GM18870 (cell line): ENCODE results near the gene UEVLD.
"Not testable (repeated sequence)": the region's sequence is repeated elsewhere in the genome, so short reads cannot be mapped to it uniquely, and the experiment has no call there.

Source experiments
- ATAC-seq: cut with Tn5 transposase; IDR thresholded peaks from one replicate; pipeline ENCODE4 v1.9.1; 2021; ENCODE audit warnings: moderate library complexity; ENCODE audit not compliant: unreplicated experiment

UEVLD gene

DNA sequence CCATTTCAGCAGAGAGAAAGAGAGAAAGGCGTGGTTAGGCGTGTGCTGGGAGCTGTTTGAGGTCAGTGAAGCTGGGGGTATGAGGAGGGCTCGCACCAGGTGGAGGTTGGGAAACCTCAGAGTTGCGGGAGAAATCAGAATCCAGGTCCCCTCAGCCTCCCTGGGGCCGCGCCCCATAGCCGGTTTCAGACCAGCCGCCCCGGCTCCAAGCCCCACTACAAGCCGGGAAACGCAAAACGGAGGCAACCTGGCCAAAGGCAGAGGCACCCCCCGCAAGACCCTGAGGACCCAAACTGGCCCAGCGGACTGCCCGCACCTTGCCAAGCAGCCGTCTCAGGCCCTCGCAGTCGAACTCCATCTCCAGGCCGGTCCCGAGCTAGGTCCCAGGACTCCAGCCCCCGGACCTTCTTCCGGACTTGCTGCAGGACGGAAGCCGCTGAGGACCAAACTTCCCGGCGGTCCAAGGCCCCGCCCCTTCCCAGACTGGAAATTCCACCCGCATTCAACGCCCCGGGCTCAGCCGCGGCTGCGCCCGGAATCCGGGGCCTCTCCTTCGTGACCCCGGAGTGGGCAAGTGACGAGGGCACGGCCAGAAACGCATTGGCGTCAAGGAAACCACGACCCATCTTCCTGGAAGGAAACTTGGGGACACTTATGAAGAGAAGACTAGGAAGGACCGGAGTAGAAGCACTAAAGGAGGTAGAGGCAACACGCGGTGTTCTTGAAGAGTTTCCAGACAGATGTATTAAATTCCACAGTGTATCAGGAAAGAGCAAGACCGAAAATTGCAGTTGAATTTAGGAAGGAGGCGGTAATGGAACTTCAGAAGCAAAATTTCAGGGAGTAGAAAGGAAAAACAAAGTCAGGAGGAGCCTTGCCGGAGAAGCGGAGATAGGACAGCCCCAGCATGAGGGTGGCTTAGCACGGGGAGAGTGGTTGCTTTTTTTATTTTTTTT, at the start of gene UEVLD:
TSS of gene UEVLD (minus strand) at position 438 of the 956 bp plus-strand sequence. CDS start at position 358, 80 bp downstream.
- ATAC-seq: peak; percentile 46

DNA sequence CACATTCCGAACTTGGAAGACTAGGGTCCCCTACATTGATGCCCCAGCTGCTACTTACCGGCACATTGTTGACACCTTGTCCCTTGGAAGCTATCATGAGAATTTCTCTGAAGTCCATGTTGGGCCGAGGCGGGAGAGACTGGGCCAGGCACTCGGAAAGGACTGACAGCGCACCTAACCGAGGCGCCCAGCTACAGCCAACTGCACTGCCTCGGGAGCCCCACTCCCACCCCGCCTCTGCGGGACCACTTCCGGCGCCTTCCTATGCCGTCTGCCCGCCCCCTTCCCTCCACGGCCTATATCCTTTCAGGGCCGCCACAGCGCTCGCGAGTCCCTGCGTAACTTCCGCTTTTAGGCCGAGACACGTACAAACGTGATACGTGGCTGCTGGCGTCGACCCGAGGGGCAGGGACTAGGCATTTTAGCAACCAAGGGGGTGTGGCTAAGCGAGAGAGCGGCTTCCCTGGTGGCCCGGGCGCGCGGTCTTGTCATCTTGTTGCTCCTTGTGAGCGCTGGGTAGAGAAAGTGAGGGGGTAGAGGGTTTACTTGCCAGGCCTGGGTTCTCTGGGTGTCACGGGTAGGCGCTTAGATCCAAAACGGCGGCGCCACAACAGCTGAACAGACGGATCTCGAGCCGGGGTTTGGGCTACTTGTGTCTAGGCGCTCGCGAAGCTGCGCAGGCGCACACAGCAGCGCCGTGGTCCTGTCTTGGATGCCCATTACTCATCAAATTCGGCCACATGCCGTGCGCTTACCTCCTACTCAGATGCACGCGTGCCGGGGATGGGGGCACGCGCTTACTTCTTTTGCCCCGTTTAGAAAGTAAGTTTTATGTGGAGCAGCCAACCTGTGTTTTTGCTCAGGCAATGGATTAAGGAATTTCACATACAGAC, 45.9 kb upstream of the UEVLD start, which contains the start of gene SPTY2D1:
TSS of gene SPTY2D1 (minus strand) at position 203 of the 893 bp plus-strand sequence. CDS start at position 118, 85 bp downstream.
- ATAC-seq: peak; percentile 93

DNA sequence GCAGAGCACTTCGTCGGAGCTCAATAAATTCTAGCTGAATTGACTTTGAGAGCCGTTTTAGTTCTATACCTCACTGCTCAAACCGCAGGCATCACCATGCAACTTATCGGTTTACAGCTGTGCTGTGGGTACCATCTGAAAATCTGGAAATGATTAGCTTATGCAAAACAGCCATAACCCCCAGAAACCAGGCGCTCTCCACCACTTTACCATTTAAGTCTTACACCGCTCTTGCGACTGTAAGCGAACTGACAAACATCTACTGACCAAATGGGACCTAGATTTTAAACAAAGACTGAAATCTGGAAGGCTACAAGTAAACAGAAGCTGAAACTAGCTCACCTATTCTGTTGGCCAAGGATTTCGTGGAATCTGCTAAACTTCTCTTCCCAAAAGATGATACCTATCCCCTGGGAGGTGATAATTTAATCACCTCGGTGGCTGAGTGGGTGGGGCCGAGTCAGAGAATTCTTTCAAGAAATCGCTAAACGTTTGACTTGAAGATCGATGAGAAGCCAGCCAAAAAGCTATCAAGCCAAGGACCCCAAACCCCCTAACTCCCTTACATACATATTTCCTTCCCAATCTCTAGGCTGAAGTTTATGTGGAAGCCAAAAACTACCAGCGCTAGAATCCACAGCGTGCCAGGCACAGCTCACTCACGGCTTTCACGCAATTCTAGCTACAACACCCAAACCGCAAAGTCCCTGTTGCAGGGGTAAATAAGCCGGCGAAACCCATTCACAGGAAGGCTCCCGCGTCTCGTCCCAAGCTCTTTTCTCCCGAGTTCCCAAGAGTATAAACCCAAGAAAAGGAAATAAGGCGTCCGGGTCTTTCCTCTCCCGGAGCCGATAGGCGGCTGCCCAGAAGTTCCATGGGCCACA, 45.0 kb upstream of the UEVLD start:
- ATAC-seq: peak; percentile 63

DNA sequence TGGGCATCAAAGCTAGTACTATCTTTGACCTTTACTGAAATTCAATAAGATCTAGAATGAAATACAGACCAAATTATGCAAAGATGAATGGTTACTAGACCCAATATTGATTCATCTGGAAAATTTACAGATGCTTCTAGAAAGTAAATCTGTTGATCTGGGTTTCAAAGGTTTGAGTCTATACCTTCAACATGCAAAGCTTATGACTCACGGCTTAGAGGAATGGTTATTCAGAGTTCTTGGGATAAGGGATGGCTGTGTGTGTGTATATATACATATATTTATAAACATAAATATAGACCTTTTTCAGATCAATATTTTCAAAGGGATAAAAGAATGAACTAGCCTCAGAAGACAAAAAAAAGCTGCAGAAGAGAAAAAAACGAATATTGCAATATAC, 44.3 kb upstream of the UEVLD start:
- no peak for ATAC-seq

DNA sequence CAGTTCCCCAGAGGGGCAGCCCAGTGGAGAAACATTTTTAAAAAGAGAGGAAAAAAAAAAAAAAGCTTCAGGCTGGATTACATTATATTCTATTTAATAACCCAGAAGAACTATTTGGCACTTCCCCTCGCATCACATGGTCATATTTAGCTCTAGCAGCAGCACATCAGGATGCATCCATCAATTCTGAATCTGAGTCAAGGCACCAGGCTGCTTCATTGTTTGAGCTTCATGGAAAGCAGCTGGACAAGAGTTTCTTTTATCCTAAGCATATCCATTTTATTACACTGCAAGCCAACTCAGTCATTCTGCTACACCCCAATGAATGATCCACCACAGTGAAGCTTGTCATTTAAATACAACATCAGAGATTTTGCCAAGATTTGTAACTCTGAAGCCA, 35.6 kb upstream of the UEVLD start:
- ATAC-seq: no peak

DNA sequence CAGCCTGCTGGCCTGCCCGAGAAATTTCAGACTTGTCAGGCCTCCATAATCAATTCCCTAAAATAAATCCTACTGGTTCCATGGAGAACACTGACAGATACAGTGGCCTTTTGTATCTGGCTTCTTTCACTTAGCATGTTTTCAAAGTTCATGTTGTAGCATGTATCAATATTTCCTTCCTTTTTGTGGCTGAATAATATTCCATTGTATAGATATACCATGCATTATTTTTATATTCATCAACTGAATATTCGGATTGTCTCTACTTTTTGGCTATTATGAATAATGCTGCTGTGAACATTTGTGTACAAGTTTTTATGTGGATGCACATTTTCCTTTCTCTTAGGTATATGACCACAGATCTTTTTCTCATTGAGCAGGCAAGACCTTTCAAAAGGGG, 35.2 kb upstream of the UEVLD start:
- no peak for ATAC-seq

DNA sequence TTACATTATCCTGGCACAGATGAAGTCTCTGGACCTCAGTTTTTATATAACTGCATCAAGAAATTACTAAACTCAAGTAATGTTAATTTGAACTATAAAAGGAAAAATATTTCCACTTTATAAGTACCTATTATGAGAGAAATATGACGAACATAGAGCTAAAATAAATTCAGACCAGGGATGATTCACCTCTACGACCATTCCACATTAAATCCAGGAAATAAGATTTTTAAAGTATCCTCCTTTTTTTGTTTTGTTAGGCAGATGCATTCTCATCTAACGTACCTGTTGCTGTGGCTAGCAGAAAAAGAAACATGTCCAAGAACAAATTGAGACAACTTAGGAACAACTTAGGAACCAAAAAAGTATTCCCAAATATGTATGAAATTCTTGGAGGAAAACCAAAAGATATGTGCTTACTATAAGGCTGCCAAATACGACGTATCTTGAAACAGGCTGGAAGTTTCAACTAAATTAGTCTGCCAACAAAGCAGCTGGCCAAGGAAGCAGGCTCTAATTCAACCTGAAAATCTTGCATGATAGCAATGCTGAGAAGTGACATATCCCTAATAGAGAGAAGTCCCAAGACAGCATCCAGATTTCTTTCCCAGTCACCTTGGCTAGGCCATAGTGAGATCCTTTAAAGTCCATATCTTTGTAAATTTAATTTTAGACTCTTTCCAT, 29.9 kb upstream of the UEVLD start:
- no peak for ATAC-seq

DNA sequence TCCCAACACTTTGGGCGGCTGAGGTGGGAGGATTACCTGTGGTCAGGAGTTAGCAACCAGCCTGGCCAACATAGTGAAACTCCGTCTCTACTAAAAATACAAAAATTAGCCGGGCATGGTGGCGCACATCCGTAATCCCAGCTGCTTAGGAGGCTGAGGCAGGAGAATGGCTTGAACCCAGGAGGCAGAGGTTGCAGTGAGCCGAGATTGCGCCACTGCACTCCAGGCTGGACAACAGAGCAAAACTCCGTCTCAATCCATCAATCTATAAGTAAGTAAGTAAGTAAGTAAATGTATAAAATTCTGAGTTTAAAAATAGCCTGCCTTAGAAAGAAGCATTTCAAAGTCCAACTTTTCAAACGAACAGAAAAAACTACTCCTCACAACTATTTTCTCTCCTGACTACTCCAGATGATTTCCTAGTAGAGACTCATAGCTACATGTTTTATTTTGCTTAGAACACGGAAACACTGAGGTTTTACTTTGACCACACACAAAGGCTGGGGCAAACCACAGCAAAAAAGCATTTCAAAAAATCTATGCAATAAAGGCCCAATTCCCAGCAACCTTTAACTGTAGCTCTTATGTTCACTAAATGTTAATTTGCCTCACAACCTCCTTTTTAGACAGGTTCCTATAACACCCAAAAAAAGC, 29.3 kb upstream of the UEVLD start:
- ATAC-seq: no peak

DNA sequence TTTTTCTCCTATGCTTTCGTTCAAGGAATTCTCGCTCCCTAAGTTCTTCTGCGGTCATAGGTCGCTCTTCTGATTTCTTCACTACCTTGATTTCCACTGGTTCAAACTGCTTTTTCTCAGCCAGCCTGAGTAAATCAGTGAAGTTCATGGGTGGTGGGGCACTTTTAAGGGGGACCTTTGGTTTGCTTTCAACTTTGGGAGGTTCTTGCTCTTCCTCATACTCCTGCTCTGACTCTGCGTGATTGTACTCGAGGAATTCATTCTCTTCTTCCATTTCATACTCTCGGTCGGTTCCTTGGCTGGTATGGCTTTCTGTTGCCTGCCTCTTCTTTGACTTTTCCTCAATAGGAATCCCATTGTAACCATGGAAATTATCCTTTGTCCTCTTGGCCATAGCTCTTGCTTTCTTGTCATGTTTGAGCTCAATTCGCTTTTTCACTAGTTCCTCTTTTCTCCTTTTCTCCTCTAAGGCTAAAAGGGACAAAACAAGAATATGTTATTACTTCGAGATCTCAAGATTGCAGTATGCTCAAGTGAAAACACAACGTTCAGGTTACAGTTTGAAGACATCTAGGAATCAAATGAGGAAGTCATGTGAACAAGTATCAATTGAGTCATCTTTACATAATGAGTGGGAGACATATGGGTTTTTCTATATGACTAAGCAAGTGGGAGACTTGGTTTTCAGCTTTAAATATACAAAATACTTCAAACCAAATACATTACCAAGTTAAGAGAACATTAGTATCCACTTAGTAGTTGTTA, 27.3 kb upstream of the UEVLD start:
- peak; percentile 96 for ATAC-seq

DNA sequence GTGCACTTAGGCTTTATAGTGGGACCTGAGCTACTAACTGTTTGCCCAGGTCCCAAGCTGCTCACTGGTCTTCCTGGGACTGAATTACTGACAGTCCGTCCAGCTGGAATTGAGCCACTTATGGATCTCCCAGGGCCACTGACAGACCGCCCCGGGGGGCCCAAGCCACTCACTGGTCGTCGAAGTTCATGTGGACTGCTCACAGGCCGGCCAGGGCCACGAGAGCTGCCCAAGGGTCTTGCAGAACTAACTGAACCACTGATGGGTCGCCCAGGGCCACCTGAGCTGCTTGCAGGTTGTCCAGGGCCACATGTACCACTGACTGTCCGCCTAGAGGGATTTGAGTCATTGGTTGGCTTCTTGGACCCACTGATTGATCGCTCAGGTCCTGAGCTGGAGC, 26.1 kb upstream of the UEVLD start:
- no peak for ATAC-seq

DNA sequence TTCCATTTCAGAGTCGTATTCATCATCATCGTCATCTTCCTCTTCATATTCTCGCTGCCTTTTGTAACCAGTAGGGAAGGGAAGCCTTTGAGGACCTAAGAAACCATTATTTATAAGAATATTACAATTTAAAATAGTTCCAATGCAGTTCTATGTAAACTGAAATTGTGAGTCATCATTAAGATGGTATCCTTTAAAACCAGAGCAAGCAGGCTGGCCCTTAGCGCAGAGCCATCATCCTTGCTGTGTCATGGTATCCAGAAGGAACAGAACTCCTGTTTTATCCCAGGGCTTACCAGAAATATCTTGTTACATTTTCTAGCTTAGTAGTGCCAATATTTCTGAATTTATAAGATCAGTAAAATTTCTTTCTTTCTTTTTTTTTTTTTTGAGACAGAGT, 23.9 kb upstream of the UEVLD start:
- ATAC-seq: no peak

DNA sequence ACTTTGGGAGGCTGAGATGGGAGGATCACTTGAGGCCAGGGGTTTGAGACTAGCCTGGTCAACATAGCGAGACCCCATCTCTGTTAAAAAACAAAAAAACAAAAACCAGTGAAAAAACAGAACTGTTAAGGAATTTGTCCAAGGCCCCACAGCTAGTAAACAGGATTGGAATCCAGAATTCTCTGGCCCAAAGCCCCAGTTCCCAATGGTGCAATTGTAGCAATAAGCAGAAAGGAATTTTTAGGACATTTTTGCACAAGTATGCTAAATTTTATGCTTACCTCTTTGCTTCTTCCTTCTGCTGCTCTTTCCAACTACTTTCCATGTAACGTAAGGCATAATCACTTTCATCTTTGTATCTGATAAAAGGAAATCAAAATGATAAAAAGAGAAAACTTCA, 22.7 kb upstream of the UEVLD start:
- ATAC-seq: no peak

DNA sequence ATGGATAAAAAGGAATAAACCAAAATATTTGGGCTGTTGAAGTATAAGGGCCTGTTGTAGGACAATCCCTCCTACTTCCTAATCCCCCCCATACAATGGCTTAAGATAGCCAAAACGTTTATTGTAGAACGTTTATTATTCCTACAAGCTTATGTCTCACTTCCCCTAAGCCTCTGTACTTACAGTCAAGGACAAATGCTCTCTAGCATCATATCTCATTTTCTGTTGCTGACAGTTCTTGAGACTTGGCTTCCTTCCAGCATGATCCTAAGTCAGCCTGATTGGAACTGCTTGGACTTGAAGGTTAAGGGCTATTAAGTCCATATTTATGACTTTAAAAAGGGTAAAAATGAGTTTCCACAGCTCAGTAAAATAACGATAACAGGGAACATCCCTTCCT, 19.8 kb upstream of the UEVLD start:
- ATAC-seq: no peak

DNA sequence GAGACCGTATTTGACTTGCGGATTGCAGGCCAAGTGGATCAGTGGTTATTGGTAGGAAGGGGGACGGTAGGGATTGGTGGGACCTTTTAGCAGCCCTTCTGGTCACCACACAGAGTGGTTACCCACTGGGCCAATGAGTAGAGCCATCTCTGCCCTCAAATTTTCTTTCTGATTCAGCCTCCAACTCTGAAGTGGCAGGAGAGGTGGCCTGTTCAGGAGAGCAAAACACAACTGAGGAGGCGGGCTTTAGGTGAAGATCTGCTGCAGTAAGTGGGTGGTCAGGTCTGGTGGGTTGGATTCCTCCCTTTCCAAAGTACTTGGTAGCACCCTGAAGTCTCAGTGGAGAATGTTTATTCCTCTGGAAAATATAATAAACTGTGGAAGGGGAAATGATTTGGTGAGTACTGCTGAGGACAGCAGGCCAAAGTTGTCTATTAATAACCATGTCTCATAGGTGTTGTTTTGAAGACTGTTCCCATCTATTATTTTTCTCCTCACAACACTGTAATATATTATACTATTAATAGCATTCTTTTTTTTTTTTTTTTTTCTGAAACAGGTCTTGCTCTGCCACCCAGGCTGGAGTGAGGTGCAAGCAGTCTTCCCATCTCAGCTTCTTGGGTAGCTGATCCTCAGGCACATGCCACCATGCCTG, 12.5 kb upstream of the UEVLD start:
- ATAC-seq: no peak

DNA sequence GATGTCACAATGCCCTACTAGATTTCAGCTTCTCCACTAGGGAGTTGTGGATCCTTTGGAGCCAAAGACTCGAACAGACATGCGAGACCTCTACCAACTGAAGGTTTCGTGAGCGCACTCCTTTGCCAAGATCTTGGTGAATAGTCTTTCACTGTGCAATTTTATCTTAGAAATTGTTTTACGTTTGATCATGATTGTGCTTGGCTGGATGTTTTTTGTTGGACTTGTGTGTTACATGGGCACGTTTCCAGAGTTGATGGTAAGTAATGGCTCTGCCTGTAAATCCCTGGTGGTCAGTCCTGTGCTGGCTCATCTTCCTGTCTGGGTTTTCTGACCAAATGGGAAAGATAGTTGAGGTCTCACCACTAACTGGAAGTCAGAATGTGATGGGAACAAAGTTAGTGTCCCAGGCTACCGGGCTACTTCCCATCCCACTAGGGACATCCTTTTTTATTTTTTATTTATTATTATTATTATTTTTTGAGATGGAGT, 11.3 kb upstream of the UEVLD start, which contains the start of gene MISFA:
TSS of gene MISFA (plus strand) at position 51 of the 492 bp plus-strand sequence. CDS start at position 191, 140 bp downstream.
- ATAC-seq: no peak

DNA sequence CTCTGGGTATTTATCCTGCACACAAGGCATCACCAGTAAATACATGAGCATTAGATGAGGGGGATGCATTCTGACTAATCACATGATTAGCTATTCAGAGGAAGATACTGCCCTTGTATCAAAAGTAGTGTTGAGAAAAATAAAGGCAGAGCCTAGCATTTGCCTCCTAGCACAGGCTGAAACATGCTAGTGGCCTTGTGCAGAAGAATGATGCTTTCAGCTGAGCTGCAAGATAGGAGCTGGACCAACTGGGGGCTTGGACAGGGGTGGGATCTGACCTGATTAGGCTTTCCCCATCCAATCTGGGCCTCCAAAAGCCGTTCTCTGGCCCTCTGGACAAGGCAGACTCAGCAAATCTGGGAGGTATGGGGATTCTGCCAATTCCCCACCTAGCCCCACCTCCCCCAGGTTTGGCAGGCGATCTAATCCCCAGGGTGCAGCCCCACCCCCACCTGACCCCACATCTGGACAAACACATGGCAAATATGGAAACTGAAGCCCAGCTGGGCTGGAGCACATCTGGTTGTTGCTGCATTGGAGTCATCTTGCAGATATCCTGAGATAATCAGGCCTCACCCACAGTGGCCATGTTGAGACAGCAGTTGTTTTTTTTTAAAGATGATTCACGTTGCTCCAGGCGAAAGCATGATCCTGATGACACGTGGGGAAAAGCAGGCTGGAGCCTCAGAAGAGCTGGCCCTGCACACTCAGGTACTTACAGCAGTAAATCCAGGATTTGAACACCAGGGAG, 6.6 kb upstream of the UEVLD start:
- ATAC-seq: no peak

DNA sequence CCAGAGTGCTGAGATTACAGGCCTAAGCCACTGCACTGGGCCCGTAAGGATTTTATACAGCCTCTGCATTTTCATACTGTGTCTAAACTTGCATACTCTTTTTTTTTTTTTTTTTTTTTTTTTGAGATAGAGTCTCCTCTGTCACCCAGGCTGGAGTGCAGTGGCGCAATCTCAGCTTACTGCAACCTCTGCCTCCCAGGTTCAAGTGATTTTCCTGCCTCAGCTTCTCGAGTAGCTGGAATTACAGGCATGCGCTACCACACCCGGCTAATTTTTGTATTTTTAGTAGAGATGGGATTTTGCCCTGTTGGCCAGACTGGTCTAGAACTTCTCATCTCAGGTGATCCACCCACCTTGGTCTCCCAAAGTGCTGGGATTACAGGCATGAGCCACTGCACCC, 5.6 kb upstream of the UEVLD start:
- not testable (repeated sequence) for ATAC-seq
